K562 (cell line): ENCODE data around the gene SNX10. TPM values are rescaled to one million over a fixed set of nuclear protein-coding genes. Genes with fewer than 3 reads are reported as not detected.

Experiments used
- ATF4 ChIP-seq: fragments of 450-650 bp; formaldehyde crosslinking; IDR thresholded peaks from 2 replicates; pipeline ENCODE4 v1.4.0; 2022; ENCODE audit warnings: mild to moderate bottlenecking, moderate library complexity
- C11orf30 ChIP-seq: fragments of 450-650 bp; IDR thresholded peaks from 2 replicates; pipeline ENCODE4 v1.6.1; 2016; ENCODE audit warnings: low read depth, mild to moderate bottlenecking
- CREBBP ChIP-seq: IDR thresholded peaks from one replicate; pipeline ENCODE4 v1.6.1; 2012; ENCODE audit warnings: low read depth, mild to moderate bottlenecking, control low read depth, inconsistent platforms, low read length
- KLF6 ChIP-seq: fragments of 250-450 bp; sonication (Bioruptor Pico); IDR thresholded peaks from 2 replicates; pipeline ENCODE4 v1.4.0; 2020; ENCODE audit warnings: mild to moderate bottlenecking, moderate library complexity, borderline replicate concordance
- PKNOX1 ChIP-seq: fragments of 450-650 bp; IDR thresholded peaks from 2 replicates; pipeline ENCODE4 v1.6.1; 2016
- POLR2AphosphoS5 ChIP-seq: IDR thresholded peaks from 2 replicates; pipeline ENCODE4 v1.6.1; 2011; ENCODE audit warnings: mild to moderate bottlenecking, low read depth, low read length, moderate library complexity; ENCODE audit not compliant: control insufficient read depth, insufficient read depth
- SMARCE1 ChIP-seq: fragments of 450-650 bp; IDR thresholded peaks from 2 replicates; pipeline ENCODE4 v1.7.1; 2016; ENCODE audit warnings: mild to moderate bottlenecking
- STAT5B ChIP-seq: fragments of 250-450 bp; sonication (Bioruptor Pico); IDR thresholded peaks from 2 replicates; pipeline ENCODE4 v1.8.0; 2021; ENCODE audit warnings: mild to moderate bottlenecking, inconsistent platforms
- THRA ChIP-seq: fragments of 450-650 bp; IDR thresholded peaks from 2 replicates; pipeline ENCODE4 v1.6.1; 2017; ENCODE audit warnings: mild to moderate bottlenecking, moderate library complexity
- polyA plus RNA-seq, 8 experiments: library from polyadenylated mRNA; depleted of rRNA in 4 of 8; stranded (reverse) in 5 of 8; unstranded in 3 of 8; fragments of >200 nt; fragmentation: Nextera tagmentation in 2 of 8; fragmentation: Illumina TruSeq in 1 of 8; extraction: Ambion mirVana in 2 of 8; extraction: Trizol in 1 of 8; gene quantifications; 2 replicates each; pipeline versions ENCODE4 v1.2.1 to v1.2.3, GENCODE V29; 2011 to 2014; ENCODE audit warnings: inconsistent platforms in 1 of 8, missing spikeins in 1 of 8
- total RNA-seq, 7 experiments: library from RNA; depleted of rRNA in 6 of 7; stranded (reverse); fragments of >200 nt in 6 of 7; fragmentation: Illumina TruSeq in 2 of 7; extraction: Trizol in 2 of 7; gene quantifications; 2 replicates each; pipeline versions ENCODE4 v1.2.1 to v1.2.3, GENCODE V29; 2011 to 2021; ENCODE audit warnings: low replicate concordance in 1 of 7

Gene SNX10
- total and polyA plus RNA-seq, 9 of the 15 experiments (the other 6 are each of a cell fraction or from before 2014, with no cell fraction given): 6.9 to 16.5 (median 11.5) TPM

- TF ChIP-seq ATF4 (CRISPR knock-in tag) (no peak), PKNOX1 (no peak), SMARCE1 (no peak), CREBBP (no peak), POLR2AphosphoS5 (no peak), STAT5B (no peak), C11orf30 (no peak), THRA (no peak), KLF6 (CRISPR knock-in tag) (no peak)
Observed at GRCh38 chr7:26375726-26376174, 84.1 kb downstream of the SNX10 start (continued).
